HG03520 (cell line): ENCODE data around the gene TMEM69.
"Not testable (repeated sequence)": the region's sequence is repeated elsewhere in the genome, so short reads cannot be mapped to it uniquely, and the experiment has no call there.

ENCODE experiments used
- ATAC-seq: cut with Tn5 transposase; IDR thresholded peaks from one replicate; pipeline ENCODE4 v1.9.1; 2021; ENCODE audit warnings: mild to moderate bottlenecking, moderate library complexity; ENCODE audit not compliant: unreplicated experiment

Gene TMEM69

DNA sequence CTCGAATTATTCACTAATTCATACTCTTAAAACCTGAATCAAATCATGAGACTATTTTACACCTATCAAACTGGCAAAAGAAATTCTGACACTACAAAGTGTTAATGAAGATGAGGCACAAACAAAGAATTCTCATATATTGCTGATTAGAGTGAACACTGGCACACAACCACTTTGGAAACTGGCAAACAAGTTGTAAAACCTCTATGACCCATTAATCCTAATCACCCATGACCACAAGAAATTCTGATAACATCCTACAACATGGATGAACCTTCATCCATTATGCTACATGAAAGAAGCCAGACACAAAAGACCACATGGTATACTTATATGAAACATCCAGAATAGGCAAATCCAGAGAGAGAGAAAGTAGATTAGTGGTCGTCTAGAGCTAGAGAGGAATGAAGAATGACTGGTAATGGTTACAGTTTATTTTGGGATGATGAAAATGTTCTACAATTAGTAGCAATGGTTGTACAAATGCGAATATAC is 10.2 kb upstream of the TMEM69 start:
- no peak for ATAC-seq

DNA sequence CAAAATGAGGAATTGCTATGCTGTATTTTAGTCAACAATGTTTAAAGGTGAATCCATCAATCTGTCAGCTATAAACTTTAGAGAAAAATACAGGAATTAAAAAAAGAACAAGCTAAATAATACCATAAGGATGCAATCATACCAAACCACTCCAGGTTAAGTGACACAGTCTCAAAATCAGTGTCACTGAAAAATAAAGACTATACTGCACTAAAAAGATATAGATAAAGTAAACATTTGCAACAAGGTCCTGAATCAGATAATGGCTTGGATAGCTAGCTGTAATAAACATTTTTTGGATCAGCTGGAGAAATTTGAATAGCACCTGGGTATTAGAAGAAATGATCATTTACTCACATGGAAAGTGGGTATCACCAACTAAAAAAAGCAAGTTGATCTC is 9.5 kb upstream of the TMEM69 start:
- ATAC-seq = no peak

GRCh38 chr1:45679123-45679522 is 8.9 kb upstream of the TMEM69 start:
- no peak for ATAC-seq

DNA sequence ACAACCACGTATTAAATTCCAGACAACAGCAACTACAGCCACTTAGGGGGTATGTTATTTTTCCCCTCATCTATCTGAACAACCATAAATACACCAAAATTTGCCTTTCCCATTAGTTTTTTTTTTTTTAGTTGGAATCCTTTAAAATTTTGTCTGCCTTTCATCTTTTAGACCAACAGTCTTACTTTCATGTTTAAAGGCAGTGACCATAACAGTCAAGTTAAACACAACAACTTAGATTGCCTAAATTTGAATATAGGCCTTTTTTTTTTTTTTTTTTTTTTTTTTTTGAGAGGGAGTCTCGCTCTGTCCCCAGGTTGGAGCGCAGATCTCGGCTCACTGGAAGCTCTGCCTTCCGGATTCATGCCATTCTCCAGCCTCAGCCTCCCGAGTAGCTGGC is 5.0 kb upstream of the TMEM69 start:
- no peak for ATAC-seq

- ATAC-seq = no peak
These were observed 3.6 kb upstream of the TMEM69 start for GRCh38 chr1:45684402-45684801.

DNA sequence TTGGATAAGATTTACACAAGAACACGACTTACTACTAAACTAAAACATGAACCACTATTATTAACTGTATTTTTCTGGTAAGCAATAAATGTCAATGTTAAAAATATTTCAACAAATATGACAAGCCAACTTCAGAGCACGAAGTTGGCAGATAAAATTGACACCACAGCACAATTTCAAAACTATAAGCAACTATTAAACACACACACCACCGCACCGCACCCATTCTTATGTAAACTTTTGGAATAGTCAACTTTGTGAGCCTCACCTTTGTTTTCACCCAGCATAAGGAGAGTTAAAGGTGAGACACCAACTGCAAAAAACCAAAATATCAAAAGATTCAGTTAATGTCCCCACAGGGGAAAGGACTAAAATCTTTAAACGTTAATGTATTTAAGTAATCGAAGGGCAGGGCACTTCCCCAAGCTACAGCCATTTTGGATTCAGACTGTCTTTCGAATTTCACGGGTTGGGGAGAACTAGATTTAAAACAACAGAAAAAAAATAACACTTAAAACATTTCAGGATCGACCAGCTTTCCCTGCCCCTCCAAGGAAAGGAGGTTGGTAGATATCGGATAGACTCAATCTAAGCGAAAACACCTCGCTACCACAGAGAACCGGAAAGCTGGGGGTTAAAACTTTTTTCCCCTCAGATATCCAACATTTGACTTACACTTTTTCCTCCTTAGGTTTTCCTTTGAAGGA is 2.5 kb upstream of the TMEM69 start:
- no peak for ATAC-seq

DNA sequence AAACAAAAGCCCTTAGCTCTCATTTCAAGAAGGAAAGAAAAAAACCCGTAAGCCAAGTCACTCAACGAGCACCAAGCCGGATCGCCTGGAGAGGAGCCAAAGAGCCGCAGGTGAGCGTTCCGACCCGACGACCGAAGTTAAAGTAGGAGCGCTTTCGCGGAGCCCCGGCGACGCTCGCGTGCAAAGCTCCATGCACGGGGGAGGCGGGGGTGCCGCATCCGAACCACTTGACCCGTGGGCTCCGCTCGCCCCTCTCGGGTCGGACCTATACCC is 2.0 kb upstream of the TMEM69 start:
- peak; percentile 5 for ATAC-seq

DNA sequence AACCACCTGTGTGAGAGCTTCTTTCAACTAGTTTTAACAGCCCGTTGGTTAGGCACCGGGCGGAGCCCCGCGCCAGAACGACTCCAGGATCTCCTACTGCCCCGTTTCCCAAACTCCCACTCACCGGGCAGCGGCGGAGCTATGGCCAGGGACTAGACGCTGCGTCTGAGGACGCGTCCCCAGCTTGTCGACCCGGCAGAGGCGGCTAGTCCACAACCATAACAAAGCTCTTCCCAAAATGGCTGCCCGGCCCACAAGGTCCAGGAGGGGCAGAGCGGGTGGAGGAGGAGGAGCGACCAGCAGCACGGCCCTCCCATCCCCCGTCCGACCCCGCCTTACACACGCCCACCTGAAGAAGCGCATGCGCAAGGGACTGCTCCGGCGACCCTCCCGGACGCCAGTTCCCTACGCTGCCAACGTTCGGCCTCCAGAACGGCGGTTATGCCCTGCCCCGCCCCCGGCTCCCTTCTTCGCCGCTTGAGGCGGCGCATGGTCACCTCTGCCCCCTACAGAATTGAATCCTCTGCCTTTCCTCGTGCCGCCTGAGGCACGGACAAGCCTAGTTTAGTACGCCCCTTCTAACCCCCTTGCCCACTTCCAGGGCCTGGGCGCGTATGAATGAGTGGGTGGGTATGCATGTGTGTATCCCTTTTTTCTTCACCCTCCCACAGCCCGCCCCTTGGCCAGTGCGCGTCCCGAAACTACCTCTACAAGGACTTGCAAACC is 1.5 kb upstream of the TMEM69 start, which contains the start of gene GPBP1L1:
GPBP1L1 (minus strand) TSS at position 246 of the 726 bp plus-strand sequence. CDS start 27,446 bp downstream, outside the sequence.
- peak; percentile 59 for ATAC-seq

- ATAC-seq = peak; percentile 79
These were observed 797 bp upstream of the TMEM69 start for GRCh38 chr1:45687014-45687753.

DNA sequence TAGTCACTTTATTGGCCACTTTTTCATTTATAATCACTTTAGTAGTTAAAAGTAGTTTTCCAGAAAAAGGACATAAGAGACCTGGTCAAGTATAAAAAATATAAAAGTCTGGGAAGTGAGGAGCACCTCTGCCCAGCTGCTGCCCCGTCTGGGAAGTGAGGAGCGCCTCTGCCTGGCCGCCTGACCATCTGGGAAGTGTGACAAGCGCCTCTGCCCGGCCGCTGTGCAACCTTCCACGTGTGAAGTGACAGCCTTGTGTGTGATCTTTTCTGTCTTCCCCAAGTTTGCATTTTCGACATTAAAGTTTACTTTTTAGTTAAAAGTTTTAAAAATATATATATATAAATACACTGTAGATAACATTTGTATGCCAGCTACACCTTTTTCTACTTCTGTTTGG is 5.8 kb downstream of the TMEM69 start:
- ATAC-seq = not testable (repeated sequence)

GRCh38 chr1:45694823-45695222 is 6.8 kb downstream of the TMEM69 start:
- no peak for ATAC-seq

DNA sequence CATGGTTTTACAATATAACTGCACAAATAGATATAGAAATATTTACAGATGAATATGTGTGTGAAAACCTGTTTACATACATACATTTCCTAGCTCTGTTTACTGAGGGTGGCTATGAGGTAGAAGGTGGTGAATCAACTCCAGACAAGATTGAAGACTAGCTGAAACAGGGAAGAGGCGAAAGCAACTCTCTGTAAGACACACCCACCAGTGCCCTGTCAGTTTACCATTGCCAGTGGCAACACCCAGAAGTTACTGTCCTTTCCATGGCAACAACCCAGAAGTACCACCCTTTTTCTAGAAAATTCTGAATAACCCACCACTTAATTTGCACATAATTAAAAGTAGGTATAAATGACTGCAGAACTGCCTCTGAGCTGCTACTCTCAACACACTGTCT is 16.7 kb downstream of the TMEM69 start:
- no peak for ATAC-seq

DNA sequence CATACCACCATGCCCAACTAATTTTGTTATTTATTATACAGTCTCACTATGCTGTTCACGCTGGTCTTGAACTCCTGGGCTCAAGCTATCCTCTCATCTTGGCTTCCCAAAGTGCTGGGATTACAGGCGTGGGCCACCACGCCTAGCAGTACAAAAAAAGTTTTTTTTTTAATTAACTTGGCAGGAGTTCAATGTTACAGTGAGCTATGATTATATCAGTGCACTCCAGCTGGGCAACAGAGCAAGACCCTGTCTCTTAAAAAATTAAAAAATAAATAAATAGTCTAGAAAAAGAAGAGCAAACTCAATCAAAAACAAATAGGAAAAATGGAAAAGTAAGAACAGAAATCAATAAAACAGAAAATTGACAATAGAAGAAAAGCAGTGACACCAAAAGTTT is 25.7 kb downstream of the TMEM69 start:
- no peak for ATAC-seq

GRCh38 chr1:45716700-45717099 is 28.7 kb downstream of the TMEM69 start:
- no peak for ATAC-seq

GRCh38 chr1:45717386-45717785 is 29.4 kb downstream of the TMEM69 start:
- not testable (repeated sequence) for ATAC-seq

DNA sequence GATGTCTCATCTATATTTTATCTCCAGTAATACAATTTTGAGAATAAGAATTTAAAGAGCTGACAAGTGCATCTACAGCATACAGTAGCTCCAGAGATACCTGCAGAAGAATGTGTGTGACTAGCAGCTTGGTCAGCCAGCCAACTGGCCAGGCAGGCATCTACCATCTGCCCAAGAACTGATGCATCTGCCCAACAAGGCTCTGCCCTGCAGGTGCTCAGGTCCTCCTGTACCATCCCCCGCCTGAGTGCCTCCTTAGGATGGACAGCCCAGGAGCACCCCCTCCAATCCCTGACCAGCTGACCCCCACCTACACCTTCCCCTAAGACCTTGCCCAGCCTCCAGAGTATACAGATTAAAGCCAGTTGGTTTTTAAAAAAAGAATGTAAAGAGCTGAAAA is 30.3 kb downstream of the TMEM69 start:
- ATAC-seq = no peak

DNA sequence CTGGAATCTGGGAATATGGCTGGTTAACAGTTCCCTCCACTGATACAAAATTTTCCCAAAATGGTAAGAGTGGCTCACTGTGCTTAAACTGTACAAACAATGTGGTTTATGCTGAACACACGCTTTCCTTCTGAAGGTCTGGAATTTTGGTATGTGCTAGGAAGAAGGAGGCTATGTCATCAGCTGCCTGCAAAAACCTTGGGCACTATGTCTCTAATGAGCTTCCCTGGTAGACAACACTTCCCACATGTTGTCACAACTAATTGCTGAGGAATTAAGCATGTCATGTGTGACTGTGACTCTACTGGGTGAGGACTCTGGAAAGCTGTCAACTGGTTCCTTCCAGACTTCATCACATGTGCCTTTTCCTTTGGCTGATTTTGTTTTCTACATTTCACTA is 33.2 kb downstream of the TMEM69 start:
- ATAC-seq = no peak

DNA sequence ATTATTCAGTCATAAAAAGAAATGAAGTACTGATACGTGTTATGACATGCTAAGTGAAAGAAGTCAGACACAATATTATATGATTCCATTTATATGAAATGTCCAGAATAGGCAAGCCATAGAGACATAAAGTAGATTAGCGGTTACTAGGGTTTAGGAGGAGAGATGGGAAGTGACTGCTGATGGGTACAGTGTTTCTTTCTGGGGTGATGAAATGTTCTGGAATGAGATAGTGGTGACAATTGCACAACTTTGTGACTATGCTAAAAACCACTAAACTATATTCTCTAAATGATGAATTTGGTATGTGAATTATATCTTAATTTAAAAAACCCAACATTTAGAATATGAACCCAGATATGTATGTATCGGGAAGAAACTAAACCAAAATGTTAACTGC is 34.8 kb downstream of the TMEM69 start:
- ATAC-seq = no peak

GRCh38 chr1:45723248-45723930 is 35.4 kb downstream of the TMEM69 start:
- ATAC-seq = no peak

DNA sequence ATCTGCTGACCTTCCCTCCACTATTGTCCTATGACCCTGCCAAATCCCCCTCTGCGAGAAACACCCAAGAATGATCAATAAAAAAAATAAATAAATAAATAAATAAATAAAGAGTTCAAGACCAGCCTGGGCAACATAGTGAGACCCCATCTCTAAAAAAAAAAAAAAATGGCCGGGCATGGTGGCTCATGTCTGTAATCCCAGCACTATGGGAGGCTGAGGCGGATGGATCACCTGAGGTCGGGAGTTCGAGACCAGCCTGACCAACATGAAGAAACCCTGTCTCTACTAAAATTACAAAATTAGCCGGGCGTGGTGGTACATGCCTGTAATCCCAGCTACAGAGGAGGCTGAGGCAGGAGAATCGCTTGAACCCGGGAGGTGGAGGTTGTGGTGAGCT is 38.0 kb downstream of the TMEM69 start:
- not testable (repeated sequence) for ATAC-seq

- ATAC-seq = no peak
These were observed 42.2 kb downstream of the TMEM69 start for GRCh38 chr1:45730075-45730779.
